ENCODE results near the gene NDUFS2. TPM values are rescaled to one million over a fixed set of nuclear protein-coding genes. Genes with fewer than 3 reads are reported as not detected.

The NDUFS2 gene
- total and polyA plus RNA-seq, 10 of the 15 experiments (the other 5 are each of a cell fraction or from before 2014, with no cell fraction given), result 66.5 to 215 (median 148) TPM

DNA sequence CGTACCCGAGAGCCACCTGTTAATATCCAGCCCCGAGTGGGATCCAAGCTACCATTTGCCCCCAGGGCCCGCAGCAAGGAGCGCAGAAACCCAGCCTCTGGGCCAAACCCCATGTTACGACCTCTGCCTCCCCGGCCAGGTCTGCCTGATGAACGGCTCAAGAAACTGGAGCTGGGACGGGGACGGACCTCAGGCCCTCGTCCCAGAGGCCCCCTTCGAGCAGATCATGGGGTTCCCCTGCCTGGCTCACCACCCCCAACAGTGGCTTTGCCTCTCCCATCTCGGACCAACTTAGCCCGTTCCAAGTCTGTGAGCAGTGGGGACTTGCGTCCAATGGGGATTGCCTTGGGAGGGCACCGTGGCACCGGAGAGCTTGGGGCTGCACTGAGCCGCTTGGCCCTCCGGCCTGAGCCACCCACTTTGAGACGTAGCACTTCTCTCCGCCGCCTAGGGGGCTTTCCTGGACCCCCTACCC is 41.5 kb upstream of the NDUFS2 start:
- TF ChIP-seq, protein P1, sequence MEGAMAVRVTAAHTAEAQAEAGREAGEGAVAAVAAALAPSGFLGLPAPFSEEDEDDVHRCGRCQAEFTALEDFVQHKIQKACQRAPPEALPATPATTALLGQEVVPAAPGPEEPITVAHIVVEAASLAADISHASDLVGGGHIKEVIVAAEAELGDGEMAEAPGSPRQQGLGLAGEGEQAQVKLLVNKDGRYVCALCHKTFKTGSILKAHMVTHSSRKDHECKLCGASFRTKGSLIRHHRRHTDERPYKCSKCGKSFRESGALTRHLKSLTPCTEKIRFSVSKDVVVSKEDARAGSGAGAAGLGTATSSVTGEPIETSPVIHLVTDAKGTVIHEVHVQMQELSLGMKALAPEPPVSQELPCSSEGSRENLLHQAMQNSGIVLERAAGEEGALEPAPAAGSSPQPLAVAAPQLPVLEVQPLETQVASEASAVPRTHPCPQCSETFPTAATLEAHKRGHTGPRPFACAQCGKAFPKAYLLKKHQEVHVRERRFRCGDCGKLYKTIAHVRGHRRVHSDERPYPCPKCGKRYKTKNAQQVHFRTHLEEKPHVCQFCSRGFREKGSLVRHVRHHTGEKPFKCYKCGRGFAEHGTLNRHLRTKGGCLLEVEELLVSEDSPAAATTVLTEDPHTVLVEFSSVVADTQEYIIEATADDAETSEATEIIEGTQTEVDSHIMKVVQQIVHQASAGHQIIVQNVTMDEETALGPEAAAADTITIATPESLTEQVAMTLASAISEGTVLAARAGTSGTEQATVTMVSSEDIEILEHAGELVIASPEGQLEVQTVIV (IDR thresholded peaks at IDR 0.05; ENCODE audit: borderline replicate concordance, partially characterized antibody), result no peak
- no peak for TF ChIP-seq ZBED1 (IDR thresholded peaks at IDR 0.05; ENCODE audit: borderline replicate concordance)
- no peak for TF ChIP-seq YBX1 (IDR thresholded peaks at IDR 0.05)
- no peak for TF ChIP-seq SIX5 (IDR thresholded peaks at IDR 0.05; ENCODE audit: low read depth, low read length, severe bottlenecking)
- TF ChIP-seq MYB (IDR thresholded peaks at IDR 0.05; ENCODE audit: borderline replicate concordance, low read depth, low read length), result no peak
- no peak for TF ChIP-seq IKZF2 (IDR thresholded peaks at IDR 0.05)
- TF ChIP-seq MEF2A (IDR thresholded peaks at IDR 0.05; ENCODE audit: insufficient read depth, low read depth, low read length), result no peak
- TF ChIP-seq ZNF207 (IDR thresholded peaks at IDR 0.05; ENCODE audit: borderline replicate concordance), result no peak
- no peak for TF ChIP-seq PBX3 (IDR thresholded peaks at IDR 0.05; ENCODE audit: insufficient replicate concordance, low read depth, low read length)
- no peak for TF ChIP-seq ZNF687 (IDR thresholded peaks at IDR 0.05)
- TF ChIP-seq NFYB (IDR thresholded peaks at IDR 0.05; ENCODE audit: insufficient read depth, low read depth, low read length), result no peak
- no peak for TF ChIP-seq MXI1 (IDR thresholded peaks at IDR 0.05; ENCODE audit: low read depth, low read length)
- no peak for ATAC-seq
- SMC1A ChIA-PET (ENCODE audit: uncharacterized antibody, unreplicated experiment), result no interaction called here
- H4K20me1 ChIP-seq (ENCODE audit: control insufficient read depth, insufficient read depth), result no peaks in the 10 kb centered on the region
- H3K27ac ChIP-seq (ENCODE audit: control insufficient read depth, insufficient read depth), result no peak overlapping the region
- H2AFZ ChIP-seq (ENCODE audit: control insufficient read depth, low read depth, low read length), result no peak overlapping the region
- no TSS peak for BruUV-seq (replicated peaks)
- peaks cover 8% of the 10 kb centered on the region for H3K79me2 ChIP-seq (ENCODE audit: control insufficient read depth, insufficient read depth, low read length)
- no peak overlapping the region for H3K4me3 ChIP-seq
- H3K4me1 ChIP-seq (ENCODE audit: control insufficient read depth, insufficient read depth, low read length), result peaks cover 15% of the 10 kb centered on the region
- no peak overlapping the region for H3K9ac ChIP-seq (ENCODE audit: control insufficient read depth, insufficient read depth, low read length)
- RAD21 ChIA-PET (ENCODE audit: unreplicated experiment), result interaction anchor here (0.8 to 1.1 kb wide), 2 partner anchors 170 to 224 kb away, joined by 3 to 5 read pairs; no protein-coding TSS in a partner anchor
- no peak for DNase-seq (ENCODE audit: low read depth, low spot score)
- H3K36me3 ChIP-seq (ENCODE audit: control insufficient read depth in 2 of 2, insufficient read depth in 2 of 2, low read length in 1 of 2), result peaks cover 0 to 16% of the 10 kb centered on the region in 2 experiments; a peak in 3 of 4 replicates
- H3K4me2 ChIP-seq (ENCODE audit: control insufficient read depth, insufficient read depth), result no peak overlapping the region
- FAIRE-seq, result no peak
- intact Hi-C loops (cut with micrococcal nuclease; ENCODE audit: unreplicated experiment) (no loop called here), in situ Hi-C loops (cut with MboI) (no loop called here)
- POLR2A ChIA-PET, result interaction anchor here (0.6 kb wide), 1 partner anchor 10 kb away, joined by 5 read pairs; no protein-coding TSS in a partner anchor
- no peaks in the 10 kb centered on the region for H3K27me3 ChIP-seq (replicated peaks in 1 of 2; ENCODE audit: control insufficient read depth in 2 of 2, insufficient read depth in 2 of 2, low read length in 1 of 2)
- CTCF ChIA-PET, result interaction anchor here (1.4 kb wide), 1 partner anchor 221 kb away, joined by 5 read pairs; no protein-coding TSS in a partner anchor
- H3K9me3 ChIP-seq (replicated peaks; ENCODE audit: control insufficient read depth, insufficient read depth, low read length), result no peaks in the 10 kb centered on the region
- 95% methylated on average over 22 of the region's 22 CpGs for WGBS (ENCODE audit: insufficient coverage, insufficient replicate concordance, low lambda C conversion rate, missing lambda C conversion rate)
